GM18520 (cell line): ENCODE results near the gene SNX3.

Source experiments
- ATAC-seq: cut with Tn5 transposase; IDR thresholded peaks from one replicate; pipeline ENCODE4 v1.9.1; 2021; ENCODE audit not compliant: unreplicated experiment

Gene SNX3

DNA sequence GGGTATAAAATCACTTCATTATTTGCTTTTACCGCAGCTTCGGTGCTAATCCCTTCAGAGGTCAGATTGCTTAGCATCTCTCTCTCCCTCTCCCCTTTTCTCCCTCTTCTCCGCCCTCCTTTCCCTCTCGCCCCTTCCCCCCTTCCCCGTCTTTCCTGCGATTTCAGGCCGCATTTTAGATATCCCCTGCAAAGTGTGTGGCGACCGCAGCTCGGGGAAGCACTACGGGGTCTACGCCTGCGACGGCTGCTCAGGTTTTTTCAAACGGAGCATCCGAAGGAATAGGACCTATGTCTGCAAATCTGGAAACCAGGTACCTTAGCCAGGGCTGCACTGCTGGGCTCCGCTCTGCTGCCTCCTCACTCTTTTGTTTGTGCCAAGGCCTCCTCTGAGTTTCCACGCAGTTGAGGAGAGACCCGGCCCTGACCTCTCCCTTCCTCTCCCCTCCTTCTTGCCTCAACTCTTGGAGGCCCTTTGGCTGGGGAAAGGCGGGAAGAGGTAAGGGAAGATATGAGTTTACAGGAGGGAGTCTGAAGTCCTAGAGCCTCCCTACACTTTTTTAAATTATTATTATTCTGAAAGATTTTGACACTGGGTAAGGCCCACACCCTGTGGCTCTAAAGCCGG lies 89.4 kb downstream of the SNX3 start:
- no peak for ATAC-seq

DNA sequence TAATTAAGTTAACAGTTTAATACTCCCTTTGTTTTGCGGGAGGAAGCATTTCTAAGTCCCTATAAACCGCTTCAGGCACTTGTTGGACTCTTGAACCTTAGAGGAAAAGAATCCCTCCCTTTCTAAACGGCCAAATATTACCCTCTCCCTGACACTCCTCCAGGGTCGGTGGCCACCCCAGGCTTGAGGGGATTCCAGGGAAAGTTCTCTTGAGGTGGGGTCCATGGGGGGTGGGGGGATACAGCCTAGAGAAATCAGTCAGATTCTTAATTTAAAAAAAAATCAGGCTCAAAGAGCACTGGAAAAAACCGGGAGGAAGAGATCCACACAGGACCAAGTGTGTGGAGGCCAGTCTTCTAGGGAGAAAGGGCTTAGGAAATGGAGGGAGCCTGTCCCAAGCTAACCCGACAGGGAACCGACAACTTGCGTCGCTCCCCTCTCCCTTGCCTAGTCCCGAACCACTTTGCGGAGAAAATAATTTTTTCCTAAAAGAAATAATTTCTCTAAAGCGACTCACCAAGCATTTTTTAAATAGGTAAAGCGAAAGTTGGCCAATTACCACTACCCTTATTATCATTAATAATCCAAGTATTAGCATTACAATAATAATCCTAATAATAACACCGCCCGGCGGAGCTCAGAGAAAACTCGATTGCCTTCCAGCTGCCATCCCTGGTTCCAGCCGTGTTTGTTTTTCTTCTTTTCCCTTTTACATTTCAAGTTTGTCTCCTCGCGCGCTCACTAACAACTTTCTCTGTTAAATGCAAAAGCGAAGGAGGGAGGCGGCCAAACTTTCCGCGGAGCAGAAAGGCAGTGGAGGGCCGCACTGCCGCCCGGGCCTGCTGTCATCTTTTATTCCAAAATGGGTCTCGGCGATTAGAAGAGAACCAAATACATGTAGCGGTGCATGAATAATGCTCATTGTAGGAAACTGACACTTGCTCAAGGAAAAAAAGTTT lies 90.2 kb downstream of the SNX3 start:
- no peak for ATAC-seq

DNA sequence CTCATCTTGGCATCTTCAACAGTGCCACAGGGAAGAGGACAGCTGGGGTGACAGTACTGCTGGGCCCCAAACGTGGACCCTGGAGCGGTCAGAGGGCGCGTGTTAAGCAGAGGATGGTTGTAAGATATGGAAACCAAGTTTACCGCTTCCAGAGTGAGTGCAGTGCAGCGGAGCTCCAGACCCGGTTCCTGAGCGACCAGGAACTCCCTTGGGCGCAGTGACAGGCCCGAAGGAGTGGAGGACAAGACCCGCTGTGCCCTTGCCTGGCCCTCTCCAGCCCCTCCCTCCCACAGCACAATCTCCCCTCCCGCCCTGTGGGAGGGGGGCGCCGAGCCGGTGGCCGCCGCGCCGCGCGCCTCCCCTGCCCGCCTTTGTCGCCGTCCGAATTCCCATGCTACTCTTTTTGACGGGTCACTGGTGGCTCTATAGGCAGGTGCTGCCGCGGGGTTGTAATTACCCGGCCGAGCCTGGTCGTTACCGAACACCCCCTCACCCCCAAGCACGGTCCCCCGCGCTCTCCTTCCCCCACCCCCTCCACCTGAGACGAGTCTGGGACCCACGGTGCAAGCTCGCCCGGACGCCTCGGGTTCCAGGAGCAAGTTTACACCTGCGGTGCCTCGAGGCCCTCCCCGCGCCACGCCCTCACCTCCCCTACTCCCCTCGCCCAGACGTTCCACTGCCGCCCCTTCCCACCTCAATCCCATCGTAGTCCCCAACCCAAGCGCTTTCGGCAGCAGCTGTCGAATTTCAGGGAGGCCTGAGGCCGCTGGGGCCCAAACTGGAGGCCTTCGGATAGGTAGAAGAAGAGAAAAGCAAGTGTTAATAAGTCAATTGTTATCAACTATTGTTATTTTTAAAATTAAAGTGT lies 91.1 kb downstream of the SNX3 start:
- ATAC-seq, result no peak

DNA sequence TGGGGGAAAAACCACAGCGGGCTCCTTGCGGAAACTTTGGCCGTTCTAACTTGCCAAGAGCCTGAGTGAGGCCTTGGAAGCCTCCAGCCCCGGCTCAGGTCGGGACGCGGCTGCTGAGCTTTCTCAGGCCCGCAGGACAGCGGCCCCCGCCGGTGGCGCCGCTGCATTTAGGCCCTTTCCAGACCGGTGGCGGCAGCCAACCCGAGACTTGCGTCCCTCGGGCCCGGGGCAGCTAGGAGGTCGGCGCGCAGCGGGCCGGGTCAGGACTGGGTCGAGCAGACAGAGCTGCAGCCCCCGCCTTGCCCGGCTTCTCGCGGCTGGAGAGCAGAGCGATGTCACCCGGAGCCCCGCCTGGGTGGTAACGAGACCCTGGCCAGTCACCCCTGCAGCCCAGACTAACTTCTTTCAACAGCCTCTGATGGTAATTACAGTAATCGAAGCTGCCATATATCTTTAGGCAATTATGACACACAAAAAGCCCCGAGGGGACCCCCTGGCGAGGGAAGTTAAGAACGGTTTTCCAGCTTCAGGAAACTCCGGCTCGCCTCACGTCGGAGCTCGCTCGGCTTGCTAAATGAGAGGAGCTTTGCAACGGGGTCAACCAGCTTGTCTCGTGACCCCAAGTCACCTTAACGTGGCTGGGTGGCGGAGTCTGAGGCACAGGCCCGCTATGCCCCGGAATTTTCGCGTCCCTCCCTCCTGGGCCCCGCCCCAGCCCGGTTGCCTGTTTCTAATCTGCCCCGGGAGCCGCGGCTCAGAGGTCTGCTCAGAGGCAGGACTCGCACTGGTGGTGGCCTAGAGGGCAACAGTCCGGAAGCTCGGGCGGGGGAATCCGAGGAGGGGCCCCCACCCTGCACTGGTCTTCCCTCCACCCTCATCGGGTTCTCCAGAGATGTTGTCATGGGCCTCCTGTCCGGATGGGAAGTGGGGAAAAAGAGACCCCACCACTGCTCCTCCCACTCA lies 92.1 kb downstream of the SNX3 start:
- no peak for ATAC-seq

DNA sequence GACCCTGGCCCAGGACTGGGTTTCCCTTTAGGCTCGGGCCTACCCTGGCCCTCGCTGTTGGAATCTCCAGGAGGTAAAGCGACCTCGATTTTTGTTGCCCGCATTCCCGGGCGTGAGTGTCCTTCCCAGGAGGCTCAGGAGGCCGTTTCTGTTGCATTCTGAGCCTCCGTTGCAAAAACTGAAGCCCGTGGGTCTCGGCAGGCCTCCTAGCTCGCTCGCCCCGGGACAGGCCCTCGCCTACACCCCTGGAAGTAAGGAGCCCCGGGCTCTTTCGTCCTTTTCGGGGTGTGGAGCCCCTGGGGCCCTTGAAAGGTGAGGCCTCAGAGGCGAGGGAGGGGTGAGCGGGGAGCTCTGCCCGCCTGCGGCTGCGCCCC lies 92.8 kb downstream of the SNX3 start:
- ATAC-seq, result no peak

DNA sequence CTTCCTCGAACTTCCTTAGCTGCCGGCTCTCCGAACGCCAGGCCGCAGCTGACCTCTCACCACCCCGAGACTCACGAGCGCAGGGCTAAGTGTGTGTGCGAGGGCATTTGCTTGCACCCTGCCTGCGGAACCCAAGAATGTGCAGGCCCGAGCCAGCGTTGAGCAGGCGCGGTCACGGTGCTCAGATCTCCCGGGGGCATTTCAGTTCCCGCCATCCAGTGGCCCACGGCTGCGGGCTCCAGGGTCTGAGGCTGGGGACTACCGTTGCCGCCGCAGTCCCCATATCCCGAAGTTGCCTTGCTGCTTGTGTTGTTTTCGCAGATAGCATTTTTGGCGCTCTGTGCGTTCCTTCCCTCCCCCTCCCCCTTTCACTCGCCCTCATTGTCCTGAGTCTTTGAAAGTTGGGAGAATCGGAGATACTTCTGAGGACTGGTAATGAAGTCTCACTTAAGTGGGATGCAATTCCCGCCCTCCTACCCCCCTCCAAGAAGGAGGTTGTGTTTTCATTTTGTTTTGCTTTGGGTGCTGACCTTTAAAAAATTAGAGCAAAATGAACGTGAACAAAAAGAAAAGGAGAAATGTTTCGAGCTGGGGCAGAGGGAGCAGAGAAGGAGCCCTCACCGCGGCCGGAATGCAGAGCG lies 93.3 kb downstream of the SNX3 start:
- ATAC-seq, result no peak

DNA sequence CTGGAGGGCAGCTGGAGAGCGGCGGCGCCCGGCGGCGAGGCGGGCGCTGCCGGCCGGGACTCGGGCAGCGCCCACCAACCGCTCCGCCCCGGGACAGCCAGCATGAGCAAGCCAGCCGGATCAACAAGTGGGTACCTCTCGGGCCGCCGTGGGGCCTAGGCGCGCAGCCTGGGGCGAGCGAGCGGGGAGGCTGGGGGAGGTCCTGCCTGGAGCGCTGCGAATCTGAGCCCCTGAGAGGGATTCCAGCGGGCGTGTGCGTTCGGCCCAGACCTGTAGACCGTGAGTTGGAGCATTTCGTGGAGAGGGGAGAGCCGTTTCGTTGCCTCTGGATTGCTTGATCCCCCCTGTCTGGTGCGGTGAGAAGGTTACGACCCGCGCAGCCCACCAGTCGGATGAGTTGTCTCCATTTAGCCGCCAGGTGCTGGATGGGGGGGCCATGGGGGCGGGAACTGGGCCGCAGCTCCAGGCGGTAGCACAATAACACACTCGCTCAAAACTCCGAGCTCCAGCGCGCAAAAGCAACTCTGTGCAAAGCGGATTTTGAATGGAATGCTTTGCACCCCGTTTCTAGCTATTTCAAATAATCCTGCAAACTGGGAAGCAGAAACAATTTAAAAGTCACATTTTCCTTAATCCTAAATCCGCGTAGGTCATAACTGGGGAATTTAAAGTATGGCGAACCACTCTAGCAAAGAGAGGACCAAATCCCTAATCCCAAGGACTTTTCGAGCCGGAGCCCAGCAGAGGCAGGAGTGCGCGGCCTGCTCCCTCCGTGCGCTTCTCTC lies 94.0 kb downstream of the SNX3 start:
- ATAC-seq, result no peak

DNA sequence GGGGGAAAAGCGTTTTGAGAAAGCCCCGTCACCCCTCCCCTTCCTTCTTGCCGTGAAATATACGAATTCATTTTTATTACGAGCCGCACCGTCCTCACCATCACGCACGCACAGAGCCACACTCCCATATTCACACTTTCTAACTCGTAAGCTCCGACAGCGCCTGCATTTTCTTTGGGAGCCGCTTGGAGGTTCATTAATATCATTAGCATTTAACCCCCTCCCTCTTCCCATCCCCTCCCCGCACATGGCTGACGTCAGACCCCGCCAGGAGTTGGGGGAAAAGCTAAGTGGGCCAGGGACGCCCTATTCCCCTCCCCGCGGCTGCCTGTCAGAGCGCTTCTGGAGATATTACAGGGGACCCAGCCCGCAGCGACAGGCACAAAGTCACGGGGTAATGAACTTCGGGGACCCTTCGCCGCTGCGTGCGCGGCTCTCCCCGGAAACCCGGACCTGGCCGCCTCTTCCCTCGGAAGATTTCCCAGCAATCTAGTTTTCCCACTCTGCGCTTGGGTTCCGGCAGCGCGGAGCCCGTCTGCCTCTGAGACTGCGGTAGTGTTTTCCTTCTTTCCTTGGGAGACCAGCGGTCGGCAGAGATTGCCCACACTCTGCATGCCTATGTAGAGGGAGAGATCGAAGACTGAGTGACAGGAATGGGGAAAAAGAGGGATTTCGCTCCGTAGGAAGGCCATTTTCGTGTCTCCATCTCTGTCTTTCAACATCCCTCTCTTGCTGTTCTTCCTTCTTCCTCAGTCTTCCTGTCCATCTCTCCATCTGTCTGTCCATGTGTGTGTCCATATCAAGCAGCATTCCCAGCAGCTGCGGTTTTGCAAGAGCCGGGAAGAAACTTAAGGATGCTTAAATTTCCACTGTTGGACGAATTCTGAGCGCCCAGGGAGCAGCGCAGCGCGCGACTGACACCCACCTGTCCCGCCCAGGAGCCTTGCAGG lies 94.9 kb downstream of the SNX3 start, which contains the start of gene NR2E1:
TSS of gene NR2E1 (plus strand) at position 309 of the 950 bp plus-strand sequence. CDS start 744 bp downstream, outside the sequence.
- ATAC-seq, result no peak

DNA sequence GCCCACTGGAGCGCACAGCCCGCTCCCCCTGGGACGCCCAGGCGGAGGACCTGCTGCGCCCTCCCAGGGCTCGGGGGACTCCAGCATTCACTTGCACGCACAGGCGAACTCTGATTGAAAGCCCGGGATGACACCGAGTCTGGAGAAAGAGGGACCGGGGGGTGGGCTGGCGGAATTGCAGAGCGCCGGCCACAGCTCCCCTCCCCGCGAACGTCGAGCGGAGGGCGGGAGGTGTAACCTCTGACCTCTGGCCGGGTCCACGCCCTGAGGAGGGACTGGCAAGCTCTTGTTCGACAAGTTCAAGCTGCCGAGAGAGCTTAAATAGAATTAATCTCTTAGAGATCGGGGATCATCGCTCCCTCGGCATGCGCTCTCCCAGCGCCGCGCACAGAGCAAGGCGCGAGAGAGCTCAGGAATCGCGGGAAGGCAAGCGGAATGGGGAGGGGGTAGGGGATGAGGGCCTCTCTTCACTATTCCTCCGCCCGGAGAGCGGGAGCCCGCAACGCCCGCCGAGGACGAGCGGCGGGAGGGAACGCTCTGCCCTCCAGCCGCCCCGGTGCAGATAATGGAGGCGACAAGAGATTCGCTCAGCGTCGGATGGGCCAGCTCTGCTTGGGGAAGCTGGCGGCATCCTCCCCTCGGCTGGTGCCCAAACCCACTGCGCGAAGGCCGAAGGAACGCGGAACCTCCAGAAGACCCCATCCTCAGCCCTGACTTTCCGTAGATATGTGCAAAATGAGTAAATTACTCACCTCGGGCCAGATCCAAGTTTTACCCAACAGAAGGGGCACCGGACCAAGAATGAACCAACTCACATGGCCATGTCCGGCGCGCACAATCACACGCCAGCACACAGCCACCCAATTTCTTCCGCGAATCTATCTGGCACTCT lies 95.8 kb downstream of the SNX3 start:
- no peak for ATAC-seq

DNA sequence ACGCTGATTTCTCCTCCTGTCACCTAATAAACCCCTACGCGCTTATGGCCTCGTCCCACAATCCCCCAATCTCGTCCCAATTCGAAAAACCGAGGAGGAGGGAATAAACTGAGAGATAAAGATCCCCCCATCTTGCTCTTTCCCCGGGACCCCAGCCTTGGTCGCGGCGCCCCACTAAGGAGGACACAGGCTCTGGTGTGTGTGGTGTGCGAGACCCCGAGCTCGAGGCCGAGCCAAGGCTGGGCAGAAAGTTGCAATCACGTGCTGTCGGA lies 96.4 kb downstream of the SNX3 start:
- no peak for ATAC-seq

DNA sequence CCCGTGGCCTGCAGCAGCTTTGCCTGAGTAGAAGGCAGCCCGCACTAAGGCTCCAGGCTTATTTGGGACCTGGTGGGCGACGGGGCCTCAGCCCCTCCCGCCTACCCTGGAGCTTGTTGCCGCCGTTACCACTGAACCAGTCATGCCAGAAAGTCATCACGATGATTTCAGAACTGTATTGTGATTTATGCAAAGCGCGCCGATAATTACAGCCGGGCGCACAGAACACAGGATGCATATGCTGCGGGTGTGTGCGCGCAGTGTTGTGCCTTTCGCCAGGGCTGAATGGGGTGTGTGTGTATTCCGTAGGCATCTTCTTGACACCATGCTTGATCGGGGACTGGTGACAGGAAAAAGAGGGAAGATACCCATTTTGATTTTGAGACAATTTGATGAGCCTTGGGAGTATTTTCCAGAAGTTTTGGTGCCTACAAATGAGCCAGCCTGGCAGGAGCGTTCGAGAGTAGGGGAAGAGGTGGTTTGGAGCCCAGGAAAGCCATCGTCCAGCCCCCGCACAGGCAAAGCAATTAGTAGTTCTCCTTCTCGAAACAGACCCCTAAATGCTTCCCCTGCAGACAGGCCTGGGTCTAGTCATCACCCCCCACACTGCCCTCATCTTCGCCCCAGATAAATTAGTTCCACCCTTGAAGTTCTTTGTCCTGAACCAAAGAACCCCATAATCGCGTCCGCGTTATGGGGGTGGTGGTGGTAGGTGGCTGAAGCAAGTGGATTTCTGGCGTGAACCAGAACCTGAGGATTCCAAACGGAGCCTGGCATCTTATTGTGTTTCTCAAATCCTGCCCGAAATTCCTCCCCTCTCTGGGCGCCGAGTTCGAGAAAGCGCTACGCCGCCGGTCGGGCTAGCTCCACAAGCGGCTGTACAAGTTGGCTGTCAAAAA lies 96.9 kb downstream of the SNX3 start:
- no peak for ATAC-seq

DNA sequence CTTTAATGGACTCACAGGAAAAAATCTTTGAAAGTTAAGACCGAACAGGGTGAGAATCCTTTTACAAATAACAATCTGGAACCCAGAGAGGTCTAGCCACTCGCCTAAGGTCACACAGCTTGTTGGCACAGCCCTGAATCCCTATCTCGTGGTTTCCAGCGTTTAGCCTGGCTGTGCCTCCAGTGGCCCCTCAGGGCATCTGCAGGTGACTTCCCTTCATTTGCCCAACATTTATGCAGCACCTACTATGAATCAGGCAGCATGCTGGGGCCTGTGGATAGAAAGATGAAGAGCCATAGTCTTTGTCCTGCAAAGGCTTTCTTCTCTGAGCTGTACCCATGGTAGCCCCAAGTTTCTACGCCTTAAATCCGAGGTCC lies 97.6 kb downstream of the SNX3 start:
- no peak for ATAC-seq

DNA sequence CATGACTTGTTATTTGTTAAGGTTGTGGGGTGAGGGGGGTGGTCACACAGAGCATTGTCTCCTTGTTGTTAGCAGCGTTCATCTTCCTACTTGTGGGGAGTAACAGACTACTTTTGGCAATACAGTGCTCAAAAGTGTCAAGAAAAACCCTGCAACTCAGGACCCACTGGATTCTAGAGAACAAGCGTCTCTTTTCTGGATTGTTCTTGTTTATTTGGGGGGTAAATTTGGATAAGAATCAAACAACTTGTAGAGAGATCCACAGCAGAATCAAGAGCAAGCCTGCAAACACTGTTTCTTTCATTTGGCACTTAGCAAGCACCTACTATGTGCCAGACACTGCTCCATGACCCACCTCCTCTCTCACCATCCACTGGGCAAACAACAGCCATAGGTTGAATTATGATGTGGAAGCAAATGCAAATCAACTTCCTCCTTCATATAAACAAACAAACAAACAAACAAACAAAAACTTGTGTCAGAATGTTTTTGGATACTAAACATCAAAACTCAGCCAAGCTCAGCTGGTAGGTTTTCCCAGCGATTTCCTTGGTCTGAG lies 99.0 kb downstream of the SNX3 start:
- ATAC-seq, result no peak
